Neural crest cell (in vitro differentiated cells): Measurements from ENCODE around the gene HLA-DMB. TPM values are rescaled to one million over a fixed set of nuclear protein-coding genes. Genes with fewer than 3 reads are reported as not detected.
A peak's percentile ranks its signal among the peaks of the same experiment; 100 is the strongest.

Experiments used
- DNase-seq: peaks from one replicate; pipeline ENCODE4 v3.0.0; 2021; ENCODE audit warnings: low read depth, mixed read lengths, low spot score
- H3K27ac Mint-ChIP-seq: one replicate; pipeline ENCODE4 v1.8.0; 2021; ENCODE audit warnings: mild to moderate bottlenecking, mixed read lengths; ENCODE audit not compliant: unreplicated experiment
- H3K27me3 Mint-ChIP-seq: 2 replicates; pipeline ENCODE4 v1.8.0; 2021; ENCODE audit warnings: low read depth, mild to moderate bottlenecking, mixed read lengths
- H3K36me3 Mint-ChIP-seq: 2 replicates; pipeline ENCODE4 v1.8.0; 2021; ENCODE audit warnings: low read depth, mild to moderate bottlenecking, mixed read lengths
- H3K4me1 Mint-ChIP-seq: 2 replicates; pipeline ENCODE4 v1.8.0; 2021; ENCODE audit warnings: mixed read lengths
- H3K4me3 Mint-ChIP-seq: one replicate; pipeline ENCODE4 v1.8.0; 2021; ENCODE audit warnings: mild to moderate bottlenecking, mixed read lengths
- H3K9me3 Mint-ChIP-seq: 2 replicates; pipeline ENCODE4 v1.8.0; 2021; ENCODE audit warnings: mixed read lengths
- total RNA-seq: library from RNA; stranded (reverse); gene quantifications from 2 replicates; pipeline ENCODE4 v1.2.1, GENCODE V29; 2021
- TF ChIP-seq, protein P1 (sequence below): fragments of 200-600 bp; sonication (generic); conservative IDR thresholded peaks from 2 replicates; pipeline ENCODE4 v1.5.0; 2021; ENCODE audit warnings: antibody characterized with exemption, mild to moderate bottlenecking

The HLA-DMB gene
- total RNA-seq, 1 donor from 2014 or later: 0.63 TPM

- Mint-ChIP-seq H3K4me3 (no peak overlapping the region), H3K27ac (no peak overlapping the region), H3K36me3 (no peaks in the 10 kb centered on the region), H3K27me3 (peaks cover 22% of the 10 kb centered on the region), H3K4me1 (peaks cover 8% of the 10 kb centered on the region), H3K9me3 (no peaks in the 10 kb centered on the region)
- DNase-seq: no peak
- TF ChIP-seq, protein P1, sequence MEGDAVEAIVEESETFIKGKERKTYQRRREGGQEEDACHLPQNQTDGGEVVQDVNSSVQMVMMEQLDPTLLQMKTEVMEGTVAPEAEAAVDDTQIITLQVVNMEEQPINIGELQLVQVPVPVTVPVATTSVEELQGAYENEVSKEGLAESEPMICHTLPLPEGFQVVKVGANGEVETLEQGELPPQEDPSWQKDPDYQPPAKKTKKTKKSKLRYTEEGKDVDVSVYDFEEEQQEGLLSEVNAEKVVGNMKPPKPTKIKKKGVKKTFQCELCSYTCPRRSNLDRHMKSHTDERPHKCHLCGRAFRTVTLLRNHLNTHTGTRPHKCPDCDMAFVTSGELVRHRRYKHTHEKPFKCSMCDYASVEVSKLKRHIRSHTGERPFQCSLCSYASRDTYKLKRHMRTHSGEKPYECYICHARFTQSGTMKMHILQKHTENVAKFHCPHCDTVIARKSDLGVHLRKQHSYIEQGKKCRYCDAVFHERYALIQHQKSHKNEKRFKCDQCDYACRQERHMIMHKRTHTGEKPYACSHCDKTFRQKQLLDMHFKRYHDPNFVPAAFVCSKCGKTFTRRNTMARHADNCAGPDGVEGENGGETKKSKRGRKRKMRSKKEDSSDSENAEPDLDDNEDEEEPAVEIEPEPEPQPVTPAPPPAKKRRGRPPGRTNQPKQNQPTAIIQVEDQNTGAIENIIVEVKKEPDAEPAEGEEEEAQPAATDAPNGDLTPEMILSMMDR: no peak
Measured at GRCh38 chr6:32950449-32950848, 9.6 kb upstream of the HLA-DMB start.

DNA sequence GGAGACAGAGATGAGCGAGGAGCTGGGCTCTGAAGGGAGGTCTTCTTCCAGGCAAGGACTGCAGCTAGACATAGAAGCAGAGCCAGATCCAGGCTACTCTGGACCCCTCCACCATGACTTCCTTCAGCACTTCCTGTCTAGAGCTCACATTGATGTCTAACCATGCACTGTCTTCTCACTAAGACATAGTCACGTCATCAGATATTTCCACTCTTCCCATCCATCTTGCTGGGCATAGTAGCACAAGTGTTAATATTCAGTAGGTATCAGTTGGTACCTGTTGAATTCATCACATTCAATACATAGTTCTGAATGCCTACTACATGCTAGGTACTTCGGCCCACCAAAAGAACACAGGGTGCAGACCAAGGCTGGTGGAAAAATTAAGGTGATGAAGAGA, 9.2 kb upstream of the HLA-DMB start:
- H3K4me3 Mint-ChIP-seq: no peak overlapping the region
- TF ChIP-seq, protein P1: no peak
- H3K9me3 Mint-ChIP-seq: no peaks in the 10 kb centered on the region
- no peaks in the 10 kb centered on the region for H3K36me3 Mint-ChIP-seq
- peaks cover 18% of the 10 kb centered on the region for H3K27me3 Mint-ChIP-seq
- H3K4me1 Mint-ChIP-seq: peaks cover 8% of the 10 kb centered on the region
- no peak for DNase-seq
- no peak overlapping the region for H3K27ac Mint-ChIP-seq

- no peak overlapping the region for H3K4me3 Mint-ChIP-seq
- DNase-seq: no peak
- peaks cover 8% of the 10 kb centered on the region for H3K4me1 Mint-ChIP-seq
- H3K36me3 Mint-ChIP-seq: no peaks in the 10 kb centered on the region
- no peak overlapping the region for H3K27ac Mint-ChIP-seq
- H3K9me3 Mint-ChIP-seq: no peaks in the 10 kb centered on the region
- H3K27me3 Mint-ChIP-seq: peaks cover 20% of the 10 kb centered on the region
- TF ChIP-seq, protein P1: no peak
Measured at GRCh38 chr6:32949113-32949512, 8.3 kb upstream of the HLA-DMB start.

- no peak overlapping the region for H3K27ac Mint-ChIP-seq
- peaks cover 25% of the 10 kb centered on the region for H3K27me3 Mint-ChIP-seq
- TF ChIP-seq, protein P1: peak; percentile 67
- no peaks in the 10 kb centered on the region for H3K9me3 Mint-ChIP-seq
- H3K36me3 Mint-ChIP-seq: no peaks in the 10 kb centered on the region
- no peak overlapping the region for H3K4me3 Mint-ChIP-seq
- H3K4me1 Mint-ChIP-seq: peaks cover under 1% of the 10 kb centered on the region
- DNase-seq: no peak
Measured at GRCh38 chr6:32947552-32948465, 7.0 kb upstream of the HLA-DMB start.

- no peak for DNase-seq
- Mint-ChIP-seq H3K4me1 (no peaks in the 10 kb centered on the region), H3K27ac (no peak overlapping the region), H3K36me3 (no peaks in the 10 kb centered on the region), H3K27me3 (peaks cover 30% of the 10 kb centered on the region), H3K4me3 (no peak overlapping the region), H3K9me3 (no peaks in the 10 kb centered on the region)
- TF ChIP-seq, protein P1: no peak
Measured at GRCh38 chr6:32946893-32947292, 6.1 kb upstream of the HLA-DMB start.
